Vagina (tissue), 2 donors: Measurements from ENCODE around the gene SMARCAL1. TPM values are rescaled to one million over a fixed set of nuclear protein-coding genes. Genes with fewer than 3 reads are reported as not detected.

Source experiments
- DNase-seq, 2 donors: peaks; one replicate each; pipeline ENCODE4 v3.0.0-alpha.2; 2017; ENCODE audit errors: extremely low spot score in 2 of 2
- H3K27ac ChIP-seq: fragments of 200-600 bp; sonication (generic); one replicate; pipeline ENCODE4 v1.5.1; 2019
- H3K27me3 ChIP-seq: fragments of 200-600 bp; sonication (generic); one replicate; pipeline ENCODE4 v1.5.1; 2019
- H3K36me3 ChIP-seq, 2 donors: fragments of 200-600 bp; sonication (generic); one replicate each; pipeline ENCODE4 v1.5.1; 2017 to 2019
- H3K4me1 ChIP-seq: fragments of 200-600 bp; sonication (generic); one replicate; pipeline ENCODE4 v1.5.1; 2019
- H3K4me3 ChIP-seq, 2 donors: fragments of 200-600 bp; sonication (generic); 1 replicate in 1 of 2; 2 replicates in 1 of 2; pipeline ENCODE4 v1.5.1; 2016 to 2019
- H3K9me3 ChIP-seq: fragments of 200-600 bp; sonication (generic); one replicate; pipeline ENCODE4 v1.5.1; 2019
- CTCF ChIP-seq, 3 experiments: fragments of 450-650 bp in 2 of 3; fragments of 200-600 bp in 1 of 3; sonication (generic) in 1 of 3; IDR thresholded peaks; one replicate each; pipeline ENCODE4 v1.5.1; 2017 to 2019; ENCODE audit warnings: antibody characterized with exemption in 3 of 3, mild to moderate bottlenecking in 2 of 3, moderate library complexity in 2 of 3
- POLR2A ChIP-seq, 2 donors: fragments of 450-650 bp; IDR thresholded peaks; one replicate each; pipeline ENCODE4 v1.6.1; 2017; ENCODE audit warnings: antibody characterized with exemption in 2 of 2, mild to moderate bottlenecking in 2 of 2, moderate library complexity in 2 of 2
- POLR2AphosphoS5 ChIP-seq, 2 donors: sonication (generic); formaldehyde crosslinking; IDR thresholded peaks; one replicate each; pipeline ENCODE4 v1.9.0; 2017; ENCODE audit warnings: antibody characterized with exemption in 2 of 2, mild to moderate bottlenecking in 2 of 2, low read depth in 1 of 2; ENCODE audit not compliant: insufficient read depth in 1 of 2
- intact Hi-C: fragments of 100-400 bp; cut with DNase I; formaldehyde crosslinking; loops from one replicate; pipeline ENCODE4 v1.15.1; 2023
- total RNA-seq: library from RNA; depleted of rRNA; stranded (reverse); fragments of >200 nt; gene quantifications from one replicate; pipeline ENCODE4 v1.2.3, GENCODE V29; 2016

The SMARCAL1 gene
- total RNA-seq, 1 donor from 2014 or later, result 36.1 TPM

- Histone ChIP-seq H3K9me3 (no peaks in the 10 kb centered on the region), H3K27me3 (no peaks in the 10 kb centered on the region), H3K36me3 (no peaks in the 10 kb centered on the region), H3K4me3 (no peak overlapping the region), H3K4me1 (no peaks in the 10 kb centered on the region), H3K27ac (no peak overlapping the region)
- intact Hi-C loops, result no loop called here
- TF ChIP-seq POLR2A (IDR thresholded peaks at IDR 0.05) (no peak), POLR2AphosphoS5 (IDR thresholded peaks at IDR 0.05; ENCODE audit: insufficient read depth in 1 of 2, low read depth in 1 of 2) (no peak), CTCF (IDR thresholded peaks at IDR 0.05) (no peak)
- no peak for DNase-seq
Measured at GRCh38 chr2:216464104-216464720, 51.9 kb downstream of the SMARCAL1 start.

GRCh38 chr2:216465579-216466195 lies 53.4 kb downstream of the SMARCAL1 start:
- H3K36me3 ChIP-seq, result no peaks in the 10 kb centered on the region
- no peak for TF ChIP-seq POLR2A (IDR thresholded peaks at IDR 0.05)
- no peak for TF ChIP-seq POLR2AphosphoS5 (IDR thresholded peaks at IDR 0.05; ENCODE audit: insufficient read depth in 1 of 2, low read depth in 1 of 2)
- TF ChIP-seq CTCF (IDR thresholded peaks at IDR 0.05), result no peak
- H3K27ac ChIP-seq, result no peak overlapping the region
- DNase-seq, result no peak
- intact Hi-C loops, result no loop called here
- H3K9me3 ChIP-seq, result no peaks in the 10 kb centered on the region
- no peaks in the 10 kb centered on the region for H3K4me1 ChIP-seq
- no peaks in the 10 kb centered on the region for H3K27me3 ChIP-seq
- no peak overlapping the region for H3K4me3 ChIP-seq

- no peak for DNase-seq
- intact Hi-C loops, result no loop called here
- H3K4me1 ChIP-seq, result no peaks in the 10 kb centered on the region
- no peaks in the 10 kb centered on the region for H3K27me3 ChIP-seq
- TF ChIP-seq CTCF (IDR thresholded peaks at IDR 0.05), result no peak
- no peak for TF ChIP-seq POLR2AphosphoS5 (IDR thresholded peaks at IDR 0.05; ENCODE audit: insufficient read depth in 1 of 2, low read depth in 1 of 2)
- TF ChIP-seq POLR2A (IDR thresholded peaks at IDR 0.05), result no peak
- no peaks in the 10 kb centered on the region for H3K9me3 ChIP-seq
- no peaks in the 10 kb centered on the region for H3K36me3 ChIP-seq
- H3K27ac ChIP-seq, result no peak overlapping the region
- H3K4me3 ChIP-seq, result no peak overlapping the region
Measured at GRCh38 chr2:216467845-216468244, 55.6 kb downstream of the SMARCAL1 start.

- intact Hi-C loops, result no loop called here
- H3K27ac ChIP-seq, result no peak overlapping the region
- H3K9me3 ChIP-seq, result no peaks in the 10 kb centered on the region
- H3K4me3 ChIP-seq, result no peak overlapping the region
- TF ChIP-seq POLR2A (IDR thresholded peaks at IDR 0.05) (no peak), CTCF (IDR thresholded peaks at IDR 0.05) (no peak), POLR2AphosphoS5 (IDR thresholded peaks at IDR 0.05; ENCODE audit: insufficient read depth in 1 of 2, low read depth in 1 of 2) (no peak)
- H3K36me3 ChIP-seq, result no peaks in the 10 kb centered on the region
- no peaks in the 10 kb centered on the region for H3K27me3 ChIP-seq
- DNase-seq, result no peak
- H3K4me1 ChIP-seq, result no peaks in the 10 kb centered on the region
Measured at GRCh38 chr2:216469661-216470060, 57.4 kb downstream of the SMARCAL1 start.

GRCh38 chr2:216473187-216473586 lies 60.9 kb downstream of the SMARCAL1 start:
- Histone ChIP-seq H3K9me3 (no peaks in the 10 kb centered on the region), H3K27ac (no peak overlapping the region), H3K27me3 (no peaks in the 10 kb centered on the region), H3K36me3 (peaks cover 0 to 17% of the 10 kb centered on the region in 2 donors), H3K4me3 (no peak overlapping the region), H3K4me1 (no peaks in the 10 kb centered on the region)
- no peak for DNase-seq
- TF ChIP-seq CTCF (IDR thresholded peaks at IDR 0.05) (no peak), POLR2A (IDR thresholded peaks at IDR 0.05) (no peak), POLR2AphosphoS5 (IDR thresholded peaks at IDR 0.05; ENCODE audit: insufficient read depth in 1 of 2, low read depth in 1 of 2) (no peak)
- intact Hi-C loops, result no loop called here
